ENCODE measurements around the gene RNASE8. TPM values are rescaled to one million over a fixed set of nuclear protein-coding genes. Genes with fewer than 3 reads are reported as not detected.

Gene RNASE8
- total RNA-seq, 2 experiments from 2014 or later, result not detected

DNA sequence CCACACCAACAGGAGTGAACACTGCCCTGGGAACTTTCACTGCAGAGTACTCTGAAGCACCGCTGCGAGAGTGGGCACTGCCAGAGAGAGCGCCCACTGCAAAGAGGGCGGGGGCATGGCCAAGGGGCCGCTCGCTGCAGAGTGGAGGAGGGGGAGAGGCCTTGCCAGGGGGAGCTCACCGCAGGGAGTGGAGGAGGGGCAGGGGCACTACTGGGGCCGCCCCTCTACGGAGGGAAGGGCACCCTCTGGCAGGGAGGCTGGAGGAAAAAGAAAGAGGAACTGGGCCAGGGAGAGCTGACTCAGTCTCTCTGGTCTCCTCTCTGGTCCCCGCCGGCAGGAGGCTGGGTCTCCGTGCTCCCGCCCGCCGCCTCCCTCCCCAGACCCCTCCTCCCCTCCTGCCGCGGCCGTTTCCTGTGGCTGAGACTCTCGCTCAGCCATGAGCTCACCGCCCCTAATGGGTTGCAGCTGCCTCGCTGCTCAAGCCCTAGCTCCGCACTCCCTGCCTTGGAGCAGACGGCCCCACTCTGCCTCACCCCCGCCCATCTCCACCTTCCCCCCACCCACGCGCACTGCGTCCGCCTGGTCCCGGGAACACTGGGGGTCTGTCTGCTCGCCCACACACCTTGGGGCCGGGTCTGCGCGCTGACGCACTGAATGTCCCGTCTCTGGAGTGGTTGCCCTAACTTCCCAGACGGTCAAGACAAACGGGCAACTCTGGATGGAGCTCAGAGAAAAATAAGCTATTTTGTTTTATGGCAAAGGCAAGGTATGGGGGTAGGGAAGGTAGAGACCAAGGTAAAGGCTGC lies 13.8 kb downstream of the RNASE8 start:
- TF ChIP-seq, protein P1, sequence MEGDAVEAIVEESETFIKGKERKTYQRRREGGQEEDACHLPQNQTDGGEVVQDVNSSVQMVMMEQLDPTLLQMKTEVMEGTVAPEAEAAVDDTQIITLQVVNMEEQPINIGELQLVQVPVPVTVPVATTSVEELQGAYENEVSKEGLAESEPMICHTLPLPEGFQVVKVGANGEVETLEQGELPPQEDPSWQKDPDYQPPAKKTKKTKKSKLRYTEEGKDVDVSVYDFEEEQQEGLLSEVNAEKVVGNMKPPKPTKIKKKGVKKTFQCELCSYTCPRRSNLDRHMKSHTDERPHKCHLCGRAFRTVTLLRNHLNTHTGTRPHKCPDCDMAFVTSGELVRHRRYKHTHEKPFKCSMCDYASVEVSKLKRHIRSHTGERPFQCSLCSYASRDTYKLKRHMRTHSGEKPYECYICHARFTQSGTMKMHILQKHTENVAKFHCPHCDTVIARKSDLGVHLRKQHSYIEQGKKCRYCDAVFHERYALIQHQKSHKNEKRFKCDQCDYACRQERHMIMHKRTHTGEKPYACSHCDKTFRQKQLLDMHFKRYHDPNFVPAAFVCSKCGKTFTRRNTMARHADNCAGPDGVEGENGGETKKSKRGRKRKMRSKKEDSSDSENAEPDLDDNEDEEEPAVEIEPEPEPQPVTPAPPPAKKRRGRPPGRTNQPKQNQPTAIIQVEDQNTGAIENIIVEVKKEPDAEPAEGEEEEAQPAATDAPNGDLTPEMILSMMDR (IDR thresholded peaks at IDR 0.05), result no peak
- Mint-ChIP-seq H3K27me3 (peaks cover 56% of the 10 kb centered on the region), H3K27ac (no peak overlapping the region), H3K4me1 (ENCODE audit: low read depth) (peaks cover 31% of the 10 kb centered on the region), H3K4me3 (peak overlapping the region; percentile 69), H3K36me3 (ENCODE audit: low read depth) (no peaks in the 10 kb centered on the region), H3K9me3 (no peaks in the 10 kb centered on the region)
- CTCF ChIA-PET, result interaction anchor here (0.7 to 6.4 kb wide), 13 partner anchors 9 to 100 kb away, joined by 3 to 70 read pairs (median 6); no protein-coding TSS in a partner anchor
- POLR2A ChIA-PET, result interaction anchor here (1.2 to 2.5 kb wide), 4 partner anchors 10 to 33 kb away, joined by 3 to 16 read pairs (median 7); no protein-coding TSS in a partner anchor
- intact Hi-C loops (cut with micrococcal nuclease), result no loop called here
- ATAC-seq, result peak; percentile 76
- peak; percentile 76 for DNase-seq

DNA sequence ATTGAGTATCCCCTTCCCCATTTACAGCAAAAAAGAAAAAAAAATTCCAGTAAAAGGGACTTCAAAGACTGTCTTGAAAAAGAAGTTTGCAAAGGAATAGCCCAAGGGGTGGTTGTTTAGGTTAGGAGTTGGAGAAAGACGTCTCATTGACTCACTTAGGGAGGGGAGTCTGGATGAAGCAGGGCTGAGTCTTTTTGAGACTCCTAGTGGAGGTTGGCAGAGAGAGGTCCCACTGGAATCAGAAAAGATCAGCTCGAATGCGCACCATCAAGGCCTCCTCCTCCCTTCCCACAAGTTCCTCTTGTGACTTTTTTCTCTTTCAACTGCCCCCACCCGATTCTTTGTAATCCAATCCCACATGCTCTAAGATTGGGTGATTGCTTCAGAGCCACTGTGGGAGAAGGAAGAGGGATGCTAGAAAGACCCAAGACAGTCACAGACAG lies 14.4 kb downstream of the RNASE8 start:
- Mint-ChIP-seq H3K4me3 (no peak overlapping the region), H3K27ac (no peak overlapping the region), H3K4me1 (ENCODE audit: low read depth) (peaks cover 31% of the 10 kb centered on the region), H3K27me3 (peaks cover 51% of the 10 kb centered on the region), H3K36me3 (ENCODE audit: low read depth) (no peaks in the 10 kb centered on the region), H3K9me3 (no peaks in the 10 kb centered on the region)
- ChIA-PET CTCF (interaction anchor here (0.9 to 6.4 kb wide), 8 partner anchors 10 to 57 kb away, joined by 3 to 70 read pairs (median 14); no protein-coding TSS in a partner anchor), POLR2A (interaction anchor here (1.2 to 2.5 kb wide), 2 partner anchors 10 to 32 kb away, joined by 3 to 16 read pairs; no protein-coding TSS in a partner anchor)
- TF ChIP-seq, protein P1 (IDR thresholded peaks at IDR 0.05), result no peak
- no peak for ATAC-seq
- intact Hi-C loops (cut with micrococcal nuclease), result no loop called here
- no peak for DNase-seq

DNA sequence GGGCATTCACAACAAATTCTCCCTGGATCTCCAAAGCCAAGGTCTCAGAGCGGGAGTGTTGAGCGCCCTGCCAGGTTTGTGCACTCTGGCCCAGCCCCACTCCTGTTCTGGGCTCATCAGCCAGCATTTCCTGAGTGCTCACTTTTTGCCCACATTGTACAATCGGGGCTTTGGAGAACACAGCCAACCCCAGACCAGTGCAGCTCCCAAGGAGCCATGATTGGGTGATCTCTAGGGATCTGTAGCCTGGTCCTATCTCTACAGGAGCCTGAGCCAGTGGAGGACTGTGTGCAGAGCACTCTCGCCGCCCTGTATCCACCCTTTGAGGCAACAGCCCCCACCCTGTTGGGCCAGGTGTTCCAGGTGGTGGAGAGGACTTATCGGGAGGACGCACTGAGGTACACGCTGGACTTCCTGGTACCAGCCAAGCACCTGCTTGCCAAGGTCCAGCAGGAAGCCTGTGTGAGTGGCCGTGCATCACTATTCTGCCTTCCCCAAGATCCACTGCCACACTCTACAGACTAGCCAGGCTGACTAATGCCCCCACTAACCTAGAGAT lies 15.2 kb downstream of the RNASE8 start:
- intact Hi-C loops (cut with micrococcal nuclease), result no loop called here
- ChIA-PET CTCF (interaction anchor here (1.2 to 6.4 kb wide), 3 partner anchors 15 to 58 kb away, joined by 5 to 70 read pairs (median 32); no protein-coding TSS in a partner anchor), POLR2A (interaction anchor here (2.5 kb wide), 1 partner anchor 31 kb away, joined by 16 read pairs; no protein-coding TSS in a partner anchor)
- ATAC-seq, result no peak
- Mint-ChIP-seq H3K36me3 (ENCODE audit: low read depth) (no peaks in the 10 kb centered on the region), H3K4me1 (ENCODE audit: low read depth) (peaks cover 31% of the 10 kb centered on the region), H3K4me3 (no peak overlapping the region), H3K9me3 (no peaks in the 10 kb centered on the region), H3K27ac (no peak overlapping the region), H3K27me3 (peaks cover 45% of the 10 kb centered on the region)
- TF ChIP-seq, protein P1 (IDR thresholded peaks at IDR 0.05), result no peak
- DNase-seq, result no peak

DNA sequence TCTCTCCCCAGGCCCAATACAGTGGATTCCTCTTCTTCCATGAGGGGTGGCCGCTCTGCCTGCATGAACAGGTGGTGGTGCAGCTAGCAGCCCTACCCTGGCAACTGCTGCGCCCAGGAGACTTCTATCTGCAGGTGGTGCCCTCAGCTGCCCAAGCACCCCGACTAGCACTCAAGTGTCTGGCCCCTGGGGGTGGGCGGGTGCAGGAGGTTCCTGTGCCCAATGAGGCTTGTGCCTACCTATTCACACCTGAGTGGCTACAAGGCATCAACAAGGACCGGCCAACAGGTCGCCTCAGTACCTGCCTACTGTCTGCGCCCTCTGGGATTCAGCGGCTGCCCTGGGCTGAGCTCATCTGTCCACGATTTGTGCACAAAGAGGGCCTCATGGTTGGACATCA lies 16.3 kb downstream of the RNASE8 start:
- intact Hi-C loops (cut with micrococcal nuclease), result no loop called here
- H3K36me3 Mint-ChIP-seq (ENCODE audit: low read depth), result no peaks in the 10 kb centered on the region
- ChIA-PET CTCF (interaction anchor here (1.8 to 6.4 kb wide), 3 partner anchors 19 to 59 kb away, joined by 9 to 70 read pairs (median 32); no protein-coding TSS in a partner anchor), POLR2A (interaction anchor here (1.1 kb wide), 1 partner anchor 18 kb away, joined by 3 read pairs; no protein-coding TSS in a partner anchor)
- H3K4me3 Mint-ChIP-seq, result no peak overlapping the region
- TF ChIP-seq, protein P1 (IDR thresholded peaks at IDR 0.05), result no peak
- peaks cover 27% of the 10 kb centered on the region for H3K4me1 Mint-ChIP-seq (ENCODE audit: low read depth)
- ATAC-seq (no peak), DNase-seq (no peak)
- H3K9me3 Mint-ChIP-seq, result no peaks in the 10 kb centered on the region
- H3K27ac Mint-ChIP-seq, result no peak overlapping the region
- H3K27me3 Mint-ChIP-seq, result peaks cover 36% of the 10 kb centered on the region

Data from activated CD8-positive, alpha-beta T cell treated with anti-CD3 and anti-CD28 coated beads for 36 hours (primary cell).